Mesenchymal stem cell (in vitro differentiated cells and primary cell): Measurements from ENCODE around the gene JMJD8.
"Not testable (repeated sequence)": the region's sequence is repeated elsewhere in the genome, so short reads cannot be mapped to it uniquely, and the experiment has no call there.

Experiments used
- DNase-seq: peaks from one replicate; pipeline ENCODE4 v3.0.0-alpha.2; 2013
- H2AFZ ChIP-seq: one replicate; pipeline ENCODE4 v1.6.1; 2013; ENCODE audit warnings: low read depth, mild to moderate bottlenecking, control low read depth, inconsistent platforms, low read length, moderate library complexity
- H2AK5ac ChIP-seq: 2 replicates; pipeline ENCODE4 v1.6.1; 2013; ENCODE audit warnings: low read length, moderate library complexity, mild to moderate bottlenecking, inconsistent platforms; ENCODE audit not compliant: severe bottlenecking
- H2BK120ac ChIP-seq: one replicate; pipeline ENCODE4 v1.6.1; 2013; ENCODE audit warnings: low read depth, mild to moderate bottlenecking, inconsistent platforms, low read length, moderate library complexity
- H2BK12ac ChIP-seq, 2 experiments: one replicate each; pipeline ENCODE4 v1.6.1; 2013; ENCODE audit warnings: inconsistent platforms in 2 of 2, low read length in 2 of 2, mild to moderate bottlenecking in 2 of 2, moderate library complexity in 2 of 2, control low read depth in 1 of 2
- H2BK15ac ChIP-seq: one replicate; pipeline ENCODE4 v1.6.1; 2013; ENCODE audit warnings: mild to moderate bottlenecking, low read depth, inconsistent platforms; ENCODE audit not compliant: poor library complexity, severe bottlenecking
- H2BK5ac ChIP-seq: 2 replicates; pipeline ENCODE4 v1.6.1; 2013; ENCODE audit warnings: low read depth, mild to moderate bottlenecking, low read length, control low read depth, inconsistent platforms; ENCODE audit not compliant: poor library complexity, severe bottlenecking
- H3K14ac ChIP-seq, 2 experiments: one replicate each; pipeline ENCODE4 v1.6.1; 2013; ENCODE audit warnings: inconsistent platforms in 2 of 2, low read length in 2 of 2, control low read depth in 1 of 2, mild to moderate bottlenecking in 1 of 2, moderate library complexity in 1 of 2
- H3K18ac ChIP-seq, 2 experiments: one replicate each; pipeline ENCODE4 v1.6.1; 2013; ENCODE audit warnings: inconsistent platforms in 2 of 2, low read length in 2 of 2, control low read depth in 1 of 2, low read depth in 1 of 2, mild to moderate bottlenecking in 1 of 2
- H3K23ac ChIP-seq, 2 experiments: one replicate each; pipeline ENCODE4 v1.6.1; 2013; ENCODE audit warnings: inconsistent platforms in 2 of 2, low read length in 2 of 2, mild to moderate bottlenecking in 2 of 2, moderate library complexity in 2 of 2, control low read depth in 1 of 2
- H3K27ac ChIP-seq: 2 replicates; pipeline ENCODE4 v1.5.1; 2013; ENCODE audit warnings: mild to moderate bottlenecking, moderate library complexity, low read length, control low read depth, inconsistent platforms; ENCODE audit not compliant: poor library complexity, severe bottlenecking
- H3K27me3 ChIP-seq, 2 experiments: 2 replicates each; pipeline versions ENCODE4 v1.6.1 to v1.7.0; 2013; ENCODE audit warnings: low read length in 2 of 2, mild to moderate bottlenecking in 2 of 2, moderate library complexity in 2 of 2, control low read depth in 1 of 2, inconsistent platforms in 1 of 2; ENCODE audit not compliant: control insufficient read depth in 1 of 2, insufficient read depth in 1 of 2
- H3K36me3 ChIP-seq, 2 experiments: 2 replicates each; pipeline versions ENCODE4 v1.6.1 to v1.7.0; 2013; ENCODE audit warnings: low read length in 2 of 2, control low read depth in 1 of 2, inconsistent platforms in 1 of 2, low read depth in 1 of 2, mild to moderate bottlenecking in 1 of 2; ENCODE audit not compliant: insufficient read depth in 2 of 2, control insufficient read depth in 1 of 2
- H3K4ac ChIP-seq, 2 experiments: one replicate each; pipeline ENCODE4 v1.6.1; 2013; ENCODE audit warnings: inconsistent platforms in 2 of 2, low read length in 2 of 2, mild to moderate bottlenecking in 2 of 2, moderate library complexity in 2 of 2, control low read depth in 1 of 2, low read depth in 1 of 2
- H3K4me1 ChIP-seq: 2 replicates; pipeline ENCODE4 v1.6.1; 2013; ENCODE audit warnings: low read depth, low read length, control low read depth; ENCODE audit not compliant: control insufficient read depth, insufficient read depth
- H3K4me2 ChIP-seq: 2 replicates; pipeline ENCODE4 v1.6.1; 2013; ENCODE audit warnings: low read length, mild to moderate bottlenecking, inconsistent platforms; ENCODE audit not compliant: poor library complexity, severe bottlenecking
- H3K4me3 ChIP-seq, 2 experiments: 2 replicates each; pipeline versions ENCODE4 v1.5.1 to v1.7.0; 2013; ENCODE audit warnings: low read length in 2 of 2, mild to moderate bottlenecking in 2 of 2, control low read depth in 1 of 2, low read depth in 1 of 2; ENCODE audit not compliant: insufficient read depth in 1 of 2
- H3K79me1 ChIP-seq: replicated peaks from 2 replicates; pipeline ENCODE4 v1.6.1; 2013; ENCODE audit warnings: mild to moderate bottlenecking, control low read depth, low read length, inconsistent platforms; ENCODE audit not compliant: poor library complexity, severe bottlenecking
- H3K9ac ChIP-seq: 2 replicates; pipeline ENCODE4 v1.7.0; 2013; ENCODE audit warnings: mild to moderate bottlenecking, low read length, moderate library complexity
- H3K9me3 ChIP-seq: 2 replicates; pipeline ENCODE4 v1.7.0; 2013; ENCODE audit warnings: mild to moderate bottlenecking, low read length; ENCODE audit not compliant: control insufficient read depth
- H4K8ac ChIP-seq: one replicate; pipeline ENCODE4 v1.6.1; 2013; ENCODE audit warnings: inconsistent platforms, mild to moderate bottlenecking, low read length, moderate library complexity
- H4K91ac ChIP-seq: one replicate; pipeline ENCODE4 v1.6.1; 2013; ENCODE audit warnings: mild to moderate bottlenecking, low read length, inconsistent platforms
- WGBS: methylation state at CpG from one replicate; pipeline ENCODE4 v1.1.7; 2013; ENCODE audit warnings: mixed read lengths; 5-methylcytosine and 5-hydroxymethylcytosine counted together

JMJD8 gene

DNA sequence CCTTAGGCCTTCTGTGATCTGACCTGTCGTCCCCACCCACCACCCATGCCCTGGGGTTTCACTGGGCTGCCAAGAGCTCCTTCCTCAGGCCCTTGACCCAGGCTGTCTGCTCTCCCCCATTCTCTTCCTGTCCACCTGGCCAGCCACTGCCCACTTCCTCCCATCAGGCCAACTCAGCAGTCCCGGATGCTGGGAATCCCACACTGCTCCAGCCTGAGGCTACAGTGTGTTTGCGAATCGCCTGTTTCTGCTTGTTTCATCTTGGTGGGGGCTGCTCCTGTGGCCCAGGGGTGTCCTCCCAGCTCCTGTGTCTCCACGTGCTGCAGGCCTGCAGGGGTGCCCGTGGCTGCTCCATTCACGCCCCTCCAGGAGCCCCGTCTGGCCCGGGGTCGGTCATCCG is 29.9 kb upstream of the JMJD8 start:
- no peak for DNase-seq
- H3K4me3 ChIP-seq, result no peak overlapping the region
- H2BK5ac ChIP-seq, result no peak overlapping the region
- peaks cover 12 to 24% of the 10 kb centered on the region in 2 experiments for H3K27me3 ChIP-seq
- no peak overlapping the region for H3K4me2 ChIP-seq
- no peak overlapping the region for H3K27ac ChIP-seq
- no peak overlapping the region for H2AK5ac ChIP-seq
- peak overlapping the region; percentile 41 for H2BK15ac ChIP-seq
- no peak overlapping the region for H3K14ac ChIP-seq
- H4K91ac ChIP-seq, result peak overlapping the region; percentile 35
- H2BK12ac ChIP-seq, result peak overlapping the region in 1 of 2 experiments; percentile 84
- no peak overlapping the region for H3K9ac ChIP-seq
- 84% methylated on average over 11 of the region's 11 CpGs for WGBS
- H3K9me3 ChIP-seq, result no peaks in the 10 kb centered on the region
- H4K8ac ChIP-seq, result no peak overlapping the region
- no peak overlapping the region for H2BK120ac ChIP-seq
- H3K79me1 ChIP-seq, result peaks cover 18% of the 10 kb centered on the region
- no peak overlapping the region for H3K4ac ChIP-seq
- no peak overlapping the region for H2AFZ ChIP-seq
- peaks cover 59% of the 10 kb centered on the region for H3K4me1 ChIP-seq
- peaks cover 0 to 22% of the 10 kb centered on the region in 2 experiments for H3K36me3 ChIP-seq
- H3K23ac ChIP-seq, result no peak overlapping the region
- H3K18ac ChIP-seq, result no peak overlapping the region

DNA sequence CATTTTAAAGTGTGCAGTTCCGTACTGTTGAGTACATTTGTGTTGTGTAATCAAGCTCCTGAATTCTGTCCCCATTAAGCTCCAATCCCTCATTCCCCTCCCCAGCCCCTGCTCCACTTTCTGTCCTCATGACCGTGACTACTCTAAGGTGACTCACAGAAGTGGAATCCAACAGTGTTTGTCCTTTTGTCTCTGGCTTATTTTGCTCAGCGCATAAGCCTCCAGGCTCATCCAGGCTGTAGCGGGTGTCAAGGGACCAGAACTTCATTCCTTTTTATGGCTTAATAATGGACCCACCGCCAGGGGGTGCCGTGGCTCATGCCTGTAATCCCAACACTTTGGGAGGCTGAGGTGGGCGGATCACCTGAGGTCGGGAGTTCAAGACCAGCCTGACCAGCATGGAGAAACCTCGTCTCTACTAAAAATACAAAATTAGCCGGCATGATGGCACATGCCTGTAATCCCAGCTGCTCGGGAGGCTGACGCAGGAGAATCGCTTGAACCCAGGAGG is 28.7 kb upstream of the JMJD8 start:
- not testable (repeated sequence) for H3K4me3 ChIP-seq, H3K18ac ChIP-seq, H3K4me2 ChIP-seq, H2AK5ac ChIP-seq, H2BK120ac ChIP-seq, H3K27ac ChIP-seq, H2BK15ac ChIP-seq, H2BK5ac ChIP-seq, H3K4ac ChIP-seq, H4K8ac ChIP-seq, H2AFZ ChIP-seq, H3K23ac ChIP-seq, H2BK12ac ChIP-seq, H4K91ac ChIP-seq, H3K9me3 ChIP-seq, H3K79me1 ChIP-seq, H3K14ac ChIP-seq
- Histone ChIP-seq H3K27me3 (peaks cover 25 to 36% of the 10 kb centered on the region in 2 experiments), H3K36me3 (peaks cover 0 to 14% of the 10 kb centered on the region in 2 experiments), H3K9ac (peak overlapping the region; percentile 50), H3K4me1 (peaks cover 56% of the 10 kb centered on the region)
- WGBS, result 38% methylated on average over 13 of the region's 13 CpGs
- peak; percentile 99 for DNase-seq

- Histone ChIP-seq H3K4ac (no peak overlapping the region), H2BK15ac (peak overlapping the region; percentile 49), H3K36me3 (peaks cover 0 to 4% of the 10 kb centered on the region in 2 experiments), H2BK5ac (no peak overlapping the region), H3K14ac (no peak overlapping the region), H2BK12ac (peak overlapping the region in 1 of 2 experiments; percentile 57), H2AK5ac (no peak overlapping the region), H3K4me1 (peaks cover 51% of the 10 kb centered on the region), H3K27ac (no peak overlapping the region), H3K18ac (peak overlapping the region in 1 of 2 experiments; percentile 30), H4K91ac (no peak overlapping the region), H2AFZ (no peak overlapping the region), H3K9ac (no peak overlapping the region), H3K27me3 (peaks cover 36 to 47% of the 10 kb centered on the region in 2 experiments), H2BK120ac (no peak overlapping the region), H4K8ac (no peak overlapping the region), H3K4me2 (no peak overlapping the region), H3K23ac (no peak overlapping the region), H3K4me3 (no peak overlapping the region), H3K79me1 (peaks cover 9% of the 10 kb centered on the region), H3K9me3 (no peaks in the 10 kb centered on the region)
- WGBS, result 15% methylated on average over 16 of the region's 25 CpGs
- DNase-seq, result peak; percentile 74
Observed at GRCh38 chr16:711548-712320, 27.6 kb upstream of the JMJD8 start.

DNA sequence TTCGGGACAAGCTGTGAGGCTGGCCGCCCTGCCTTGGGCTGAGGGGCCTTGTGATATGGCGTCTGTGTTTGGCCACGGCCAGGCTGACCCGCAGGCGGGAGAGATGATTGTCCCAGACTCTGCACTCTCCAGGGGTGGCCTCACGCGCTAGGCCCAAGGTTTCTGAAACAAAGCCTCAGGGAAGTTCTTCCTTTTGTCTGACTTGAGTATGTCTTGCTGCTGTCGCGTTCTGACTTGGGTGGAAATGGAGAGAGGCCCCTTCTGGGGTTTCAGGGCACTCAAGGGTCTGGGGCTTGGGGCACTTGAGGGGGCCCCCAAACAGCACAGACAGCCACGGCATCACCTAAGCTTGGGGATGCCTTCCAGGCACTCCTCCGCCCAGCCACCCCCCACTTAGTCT is 26.9 kb upstream of the JMJD8 start:
- H3K27me3 ChIP-seq, result peaks cover 42 to 54% of the 10 kb centered on the region in 2 experiments
- H3K79me1 ChIP-seq, result peaks cover 6% of the 10 kb centered on the region
- no peak overlapping the region for H4K91ac ChIP-seq
- no peak overlapping the region for H3K4me2 ChIP-seq
- no peaks in the 10 kb centered on the region for H3K9me3 ChIP-seq
- H3K4ac ChIP-seq, result no peak overlapping the region
- no peak overlapping the region for H2BK12ac ChIP-seq
- no peak overlapping the region for H2BK120ac ChIP-seq
- H4K8ac ChIP-seq, result no peak overlapping the region
- no peak overlapping the region for H2AK5ac ChIP-seq
- DNase-seq, result no peak
- no peak overlapping the region for H3K4me3 ChIP-seq
- peaks cover 45% of the 10 kb centered on the region for H3K4me1 ChIP-seq
- no peak overlapping the region for H3K18ac ChIP-seq
- H2BK5ac ChIP-seq, result no peak overlapping the region
- no peak overlapping the region for H3K27ac ChIP-seq
- WGBS, result 78% methylated on average over 12 of the region's 12 CpGs
- H3K14ac ChIP-seq, result no peak overlapping the region
- no peak overlapping the region for H3K23ac ChIP-seq
- H2AFZ ChIP-seq, result no peak overlapping the region
- peak overlapping the region; percentile 49 for H2BK15ac ChIP-seq
- no peaks in the 10 kb centered on the region for H3K36me3 ChIP-seq
- H3K9ac ChIP-seq, result no peak overlapping the region
